ENCODE measurements around the gene INPP5E. TPM values are rescaled to one million over a fixed set of nuclear protein-coding genes. Genes with fewer than 3 reads are reported as not detected.

The INPP5E gene
- total RNA-seq, 1 donor from 2014 or later: 4.7 TPM

GRCh38 chr9:136400038-136400834 is 39.4 kb downstream of the INPP5E start, which contains the start of gene SNAPC4:
TSS of gene SNAPC4 (minus strand) at chr9:136400170. CDS start at chr9:136398428, 1,742 bp downstream.
- Histone ChIP-seq H3K27me3 (ENCODE audit: control insufficient read depth in 3 of 3, insufficient read depth in 3 of 3, low read length in 3 of 3) (no peaks in the 10 kb centered on the region), H3K9ac (ENCODE audit: low read depth in 1 of 3, low read length in 3 of 3) (peak within 1 kb of the TSS; percentile 69 to 88 (median 84)), H3K9me3 (ENCODE audit: control insufficient read depth in 3 of 3, low read length in 3 of 3) (no peaks in the 10 kb centered on the region), H3K4me3 (ENCODE audit: low read length in 3 of 3) (peak within 1 kb of the TSS; percentile 85 to 88 (median 87)), H3K27ac (ENCODE audit: low read depth, low read length) (no peak within 1 kb of the TSS), H3K36me3 (ENCODE audit: control insufficient read depth in 3 of 3, insufficient read depth in 3 of 3, low read length in 3 of 3) (peaks cover 41 to 44% (median 41%) of the 10 kb centered on the region in 3 donors), H3K4me1 (ENCODE audit: control insufficient read depth in 3 of 3, insufficient read depth in 3 of 3, low read length in 3 of 3) (peaks cover 19 to 21% (median 20%) of the 10 kb centered on the region in 3 donors)

GRCh38 chr9:136399176-136400037 is 40.2 kb downstream of the INPP5E start:
- H3K27ac ChIP-seq (ENCODE audit: low read depth, low read length): no peak overlapping the region

GRCh38 chr9:136398286-136398685 is 41.4 kb downstream of the INPP5E start:
- Histone ChIP-seq H3K4me1 (ENCODE audit: control insufficient read depth in 3 of 3, insufficient read depth in 3 of 3, low read length in 3 of 3) (peaks cover 19 to 21% (median 20%) of the 10 kb centered on the region in 3 donors), H3K27me3 (ENCODE audit: control insufficient read depth in 3 of 3, insufficient read depth in 3 of 3, low read length in 3 of 3) (no peaks in the 10 kb centered on the region), H3K9ac (ENCODE audit: low read depth in 1 of 3, low read length in 3 of 3) (peak overlapping the region in 1 of 3 donors; percentile 3), H3K4me3 (ENCODE audit: low read length in 3 of 3) (no peak overlapping the region), H3K27ac (ENCODE audit: low read depth, low read length) (no peak overlapping the region), H3K36me3 (ENCODE audit: control insufficient read depth in 3 of 3, insufficient read depth in 3 of 3, low read length in 3 of 3) (peaks cover 36 to 48% (median 37%) of the 10 kb centered on the region in 3 donors), H3K9me3 (ENCODE audit: control insufficient read depth in 3 of 3, low read length in 3 of 3) (no peaks in the 10 kb centered on the region)

More at GRCh38 chr9:136399176-136400037, 40.2 kb downstream of the INPP5E start:
- H3K9me3 ChIP-seq (ENCODE audit: control insufficient read depth in 3 of 3, low read length in 3 of 3): no peaks in the 10 kb centered on the region
- H3K4me3 ChIP-seq (ENCODE audit: low read length in 3 of 3): peak overlapping the region; percentile 85 to 88 (median 87)
- no peaks in the 10 kb centered on the region for H3K27me3 ChIP-seq (ENCODE audit: control insufficient read depth in 3 of 3, insufficient read depth in 3 of 3, low read length in 3 of 3)
- peaks cover 19 to 21% (median 20%) of the 10 kb centered on the region in 3 donors for H3K4me1 ChIP-seq (ENCODE audit: control insufficient read depth in 3 of 3, insufficient read depth in 3 of 3, low read length in 3 of 3)
- H3K36me3 ChIP-seq (ENCODE audit: control insufficient read depth in 3 of 3, insufficient read depth in 3 of 3, low read length in 3 of 3): peaks cover 41 to 42% (median 42%) of the 10 kb centered on the region in 3 donors
- H3K9ac ChIP-seq (ENCODE audit: low read depth in 1 of 3, low read length in 3 of 3): peak overlapping the region; percentile 69 to 88 (median 84)

GRCh38 chr9:136397643-136398042 is 42.0 kb downstream of the INPP5E start:
- Histone ChIP-seq H3K36me3 (ENCODE audit: control insufficient read depth in 3 of 3, insufficient read depth in 3 of 3, low read length in 3 of 3) (peaks cover 37 to 54% (median 40%) of the 10 kb centered on the region in 3 donors), H3K27me3 (ENCODE audit: control insufficient read depth in 3 of 3, insufficient read depth in 3 of 3, low read length in 3 of 3) (no peaks in the 10 kb centered on the region), H3K27ac (ENCODE audit: low read depth, low read length) (no peak overlapping the region), H3K9me3 (ENCODE audit: control insufficient read depth in 3 of 3, low read length in 3 of 3) (no peaks in the 10 kb centered on the region), H3K9ac (ENCODE audit: low read depth in 1 of 3, low read length in 3 of 3) (no peak overlapping the region), H3K4me3 (ENCODE audit: low read length in 3 of 3) (no peak overlapping the region), H3K4me1 (ENCODE audit: control insufficient read depth in 3 of 3, insufficient read depth in 3 of 3, low read length in 3 of 3) (peaks cover 19 to 21% (median 20%) of the 10 kb centered on the region in 3 donors)

- H3K36me3 ChIP-seq (ENCODE audit: control insufficient read depth in 3 of 3, insufficient read depth in 3 of 3, low read length in 3 of 3): peaks cover 45 to 58% (median 47%) of the 10 kb centered on the region in 3 donors
- no peak overlapping the region for H3K27ac ChIP-seq (ENCODE audit: low read depth, low read length)
- H3K4me3 ChIP-seq (ENCODE audit: low read length in 3 of 3): no peak overlapping the region
- H3K9ac ChIP-seq (ENCODE audit: low read depth in 1 of 3, low read length in 3 of 3): no peak overlapping the region
- H3K27me3 ChIP-seq (ENCODE audit: control insufficient read depth in 3 of 3, insufficient read depth in 3 of 3, low read length in 3 of 3): no peaks in the 10 kb centered on the region
- no peaks in the 10 kb centered on the region for H3K9me3 ChIP-seq (ENCODE audit: control insufficient read depth in 3 of 3, low read length in 3 of 3)
- peaks cover 19 to 21% (median 20%) of the 10 kb centered on the region in 3 donors for H3K4me1 ChIP-seq (ENCODE audit: control insufficient read depth in 3 of 3, insufficient read depth in 3 of 3, low read length in 3 of 3)
Observed at GRCh38 chr9:136396219-136396515, 43.5 kb downstream of the INPP5E start.

- H3K36me3 ChIP-seq (ENCODE audit: control insufficient read depth in 3 of 3, insufficient read depth in 3 of 3, low read length in 3 of 3): peaks cover 44 to 58% (median 47%) of the 10 kb centered on the region in 3 donors
- peaks cover 16 to 19% (median 17%) of the 10 kb centered on the region in 3 donors for H3K4me1 ChIP-seq (ENCODE audit: control insufficient read depth in 3 of 3, insufficient read depth in 3 of 3, low read length in 3 of 3)
- H3K9ac ChIP-seq (ENCODE audit: low read depth in 1 of 3, low read length in 3 of 3): no peak overlapping the region
- no peaks in the 10 kb centered on the region for H3K27me3 ChIP-seq (ENCODE audit: control insufficient read depth in 3 of 3, insufficient read depth in 3 of 3, low read length in 3 of 3)
- no peak overlapping the region for H3K27ac ChIP-seq (ENCODE audit: low read depth, low read length)
- H3K9me3 ChIP-seq (ENCODE audit: control insufficient read depth in 3 of 3, low read length in 3 of 3): no peaks in the 10 kb centered on the region
- no peak overlapping the region for H3K4me3 ChIP-seq (ENCODE audit: low read length in 3 of 3)
Observed at GRCh38 chr9:136395345-136396218, 44.1 kb downstream of the INPP5E start.

GRCh38 chr9:136395020-136395340 is 44.7 kb downstream of the INPP5E start:
- H3K9ac ChIP-seq (ENCODE audit: low read depth in 1 of 3, low read length in 3 of 3): no peak overlapping the region
- H3K36me3 ChIP-seq (ENCODE audit: control insufficient read depth in 3 of 3, insufficient read depth in 3 of 3, low read length in 3 of 3): peaks cover 44 to 59% (median 48%) of the 10 kb centered on the region in 3 donors
- H3K9me3 ChIP-seq (ENCODE audit: control insufficient read depth in 3 of 3, low read length in 3 of 3): no peaks in the 10 kb centered on the region
- H3K4me1 ChIP-seq (ENCODE audit: control insufficient read depth in 3 of 3, insufficient read depth in 3 of 3, low read length in 3 of 3): peaks cover 12 to 14% (median 13%) of the 10 kb centered on the region in 3 donors
- H3K27ac ChIP-seq (ENCODE audit: low read depth, low read length): no peak overlapping the region
- H3K27me3 ChIP-seq (ENCODE audit: control insufficient read depth in 3 of 3, insufficient read depth in 3 of 3, low read length in 3 of 3): no peaks in the 10 kb centered on the region
- H3K4me3 ChIP-seq (ENCODE audit: low read length in 3 of 3): no peak overlapping the region

GRCh38 chr9:136394312-136395019 is 45.2 kb downstream of the INPP5E start:
- H3K36me3 ChIP-seq (ENCODE audit: control insufficient read depth in 3 of 3, insufficient read depth in 3 of 3, low read length in 3 of 3): peaks cover 49 to 63% (median 52%) of the 10 kb centered on the region in 3 donors

GRCh38 chr9:136393531-136393930 is 46.1 kb downstream of the INPP5E start:
- Histone ChIP-seq H3K27ac (ENCODE audit: low read depth, low read length) (no peak overlapping the region), H3K9me3 (ENCODE audit: control insufficient read depth in 3 of 3, low read length in 3 of 3) (no peaks in the 10 kb centered on the region), H3K4me3 (ENCODE audit: low read length in 3 of 3) (no peak overlapping the region), H3K27me3 (ENCODE audit: control insufficient read depth in 3 of 3, insufficient read depth in 3 of 3, low read length in 3 of 3) (no peaks in the 10 kb centered on the region), H3K4me1 (ENCODE audit: control insufficient read depth in 3 of 3, insufficient read depth in 3 of 3, low read length in 3 of 3) (peaks cover 2 to 3% (median 2%) of the 10 kb centered on the region in 3 donors), H3K36me3 (ENCODE audit: control insufficient read depth in 3 of 3, insufficient read depth in 3 of 3, low read length in 3 of 3) (peaks cover 54 to 72% (median 61%) of the 10 kb centered on the region in 3 donors), H3K9ac (ENCODE audit: low read depth in 1 of 3, low read length in 3 of 3) (no peak overlapping the region)

More at GRCh38 chr9:136394312-136395019, 45.2 kb downstream of the INPP5E start:
- Histone ChIP-seq H3K9me3 (ENCODE audit: control insufficient read depth in 3 of 3, low read length in 3 of 3) (no peaks in the 10 kb centered on the region), H3K4me1 (ENCODE audit: control insufficient read depth in 3 of 3, insufficient read depth in 3 of 3, low read length in 3 of 3) (peaks cover 11 to 12% (median 11%) of the 10 kb centered on the region in 3 donors), H3K27ac (ENCODE audit: low read depth, low read length) (no peak overlapping the region), H3K4me3 (ENCODE audit: low read length in 3 of 3) (no peak overlapping the region), H3K9ac (ENCODE audit: low read depth in 1 of 3, low read length in 3 of 3) (no peak overlapping the region), H3K27me3 (ENCODE audit: control insufficient read depth in 3 of 3, insufficient read depth in 3 of 3, low read length in 3 of 3) (no peaks in the 10 kb centered on the region)
